GM19043 (cell line): ENCODE data around the gene ZMIZ1.
A peak's percentile ranks its signal among the peaks of the same experiment; 100 is the strongest.

Experiments used
- ATAC-seq: cut with Tn5 transposase; IDR thresholded peaks from one replicate; pipeline ENCODE4 v1.9.1; 2021; ENCODE audit warnings: low read depth; ENCODE audit not compliant: unreplicated experiment

ZMIZ1 gene

GRCh38 chr10:79133416-79133815, 64.7 kb downstream of the ZMIZ1 start:
- no peak for ATAC-seq

GRCh38 chr10:79135790-79136189, 67.0 kb downstream of the ZMIZ1 start:
- ATAC-seq, result no peak

- no peak for ATAC-seq
Observed at GRCh38 chr10:79136236-79137005, 67.7 kb downstream of the ZMIZ1 start.

- no peak for ATAC-seq
Observed at GRCh38 chr10:79137300-79137756, 68.6 kb downstream of the ZMIZ1 start.

- peak; percentile 75 for ATAC-seq
Observed at GRCh38 chr10:79137826-79138225, 69.1 kb downstream of the ZMIZ1 start.

GRCh38 chr10:79138449-79139123, 69.8 kb downstream of the ZMIZ1 start:
- no peak for ATAC-seq

- no peak for ATAC-seq
Observed at GRCh38 chr10:79139124-79139835, 70.5 kb downstream of the ZMIZ1 start.

- ATAC-seq, result no peak
Observed at GRCh38 chr10:79140085-79140793, 71.5 kb downstream of the ZMIZ1 start.

- ATAC-seq, result no peak
Observed at GRCh38 chr10:79140855-79141254, 72.1 kb downstream of the ZMIZ1 start.

GRCh38 chr10:79142064-79142491, 73.3 kb downstream of the ZMIZ1 start:
- no peak for ATAC-seq

- no peak for ATAC-seq
Observed at GRCh38 chr10:79142522-79143309, 74.0 kb downstream of the ZMIZ1 start.

- ATAC-seq, result no peak
Observed at GRCh38 chr10:79143879-79144278, 75.1 kb downstream of the ZMIZ1 start.

GRCh38 chr10:79144351-79145173, 75.8 kb downstream of the ZMIZ1 start:
- ATAC-seq, result no peak

- no peak for ATAC-seq
Observed at GRCh38 chr10:79145174-79145483, 76.4 kb downstream of the ZMIZ1 start.

- ATAC-seq, result no peak
Observed at GRCh38 chr10:79145517-79146470, 77.0 kb downstream of the ZMIZ1 start.

GRCh38 chr10:79146611-79147130, 77.9 kb downstream of the ZMIZ1 start:
- ATAC-seq, result no peak

GRCh38 chr10:79147306-79147705, 78.5 kb downstream of the ZMIZ1 start:
- no peak for ATAC-seq
